K562 (cell line): ENCODE results near the gene GJC2.

Source experiments
- CTCF ChIP-seq, 3 experiments: IDR thresholded peaks in 2 of 3; conservative IDR thresholded peaks in 1 of 3; 2 replicates each; pipeline ENCODE4 v1.5.1; 2011 to 2012; ENCODE audit warnings: low read length in 3 of 3, mild to moderate bottlenecking in 3 of 3, control low read depth in 2 of 3, improper control_type of control experiment in 1 of 3, inconsistent platforms in 1 of 3, low read depth in 1 of 3, mixed read lengths in 1 of 3, moderate library complexity in 1 of 3; ENCODE audit not compliant: insufficient read depth in 2 of 3
- EZH2 ChIP-seq: IDR thresholded peaks from 2 replicates; pipeline ENCODE4 v1.6.1; 2012; ENCODE audit warnings: low read depth, mild to moderate bottlenecking, inconsistent platforms, low read length, borderline replicate concordance
- HOMEZ ChIP-seq: fragments of 250-450 bp; sonication (Bioruptor Pico); IDR thresholded peaks from 2 replicates; pipeline ENCODE4 v1.4.0; 2020; ENCODE audit warnings: mild to moderate bottlenecking, moderate library complexity

DNA sequence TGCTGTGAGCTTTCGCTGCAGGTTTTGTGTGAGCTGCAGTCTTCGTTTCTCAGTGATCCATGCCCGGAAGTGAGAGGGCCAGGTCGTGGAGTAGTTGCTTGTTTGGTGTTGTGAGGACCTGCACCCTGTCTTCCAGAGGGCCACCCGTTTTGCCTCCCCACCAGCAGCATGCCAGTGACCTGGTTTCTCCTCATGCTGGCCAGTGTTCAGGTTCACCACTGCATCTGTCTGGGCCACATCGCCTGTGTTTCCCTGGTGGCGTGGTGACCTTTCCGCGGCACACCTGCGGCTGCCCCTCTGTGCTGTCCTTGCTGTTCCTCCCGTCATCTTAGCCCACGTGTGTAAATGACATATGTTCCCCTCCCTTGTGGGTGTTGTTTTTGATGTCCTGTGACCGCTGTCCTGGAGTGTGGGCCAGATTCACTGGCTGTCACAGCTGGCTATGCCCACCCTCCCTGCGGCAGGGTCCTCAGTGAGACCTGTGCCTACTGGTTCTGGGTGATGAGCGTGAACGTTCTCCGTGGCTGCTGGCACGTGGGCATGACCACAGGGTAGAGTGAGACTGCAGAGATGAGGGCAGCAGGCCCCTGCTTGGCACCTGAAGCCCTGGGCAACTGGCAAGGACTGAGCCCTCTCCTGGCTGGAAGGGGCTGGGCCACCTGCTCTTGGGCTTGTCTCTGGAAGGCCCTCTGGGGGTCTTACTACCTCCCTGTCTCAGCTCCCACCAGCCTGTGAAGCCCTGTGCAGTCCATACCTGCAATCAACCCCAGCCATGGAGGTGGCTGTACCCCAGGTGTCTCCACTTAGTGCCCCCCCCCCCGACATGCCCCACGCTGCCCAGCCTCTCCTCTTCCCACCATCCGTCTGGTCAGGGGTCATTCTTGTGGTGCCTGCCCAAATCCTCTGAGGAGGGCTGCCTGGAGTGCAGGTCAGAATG is 23.1 kb downstream of the GJC2 start:
- no peak for TF ChIP-seq HOMEZ (CRISPR knock-in tag)
- TF ChIP-seq EZH2: no peak
- no peak for TF ChIP-seq CTCF (IDR thresholded peaks at IDR 0.05 in 2 of 3, conservative IDR thresholded peaks at IDR 0.05 in 1 of 3; ENCODE audit: insufficient read depth in 2 of 3, low read depth in 1 of 3, low read length in 3 of 3)
